Measurements from ENCODE around the gene HOXA13. TPM values are rescaled to one million over a fixed set of nuclear protein-coding genes. Genes with fewer than 3 reads are reported as not detected.

The HOXA13 gene
- total and polyA plus RNA-seq, 10 of the 15 experiments (the other 5 are each of a cell fraction or from before 2014, with no cell fraction given): not detected

GRCh38 chr7:27224983-27225934 is 25.4 kb upstream of the HOXA13 start:
- no peaks in the 10 kb centered on the region for H3K36me3 ChIP-seq (ENCODE audit: control insufficient read depth in 2 of 2, insufficient read depth in 2 of 2, low read length in 1 of 2)
- DNase-seq (ENCODE audit: low read depth, low spot score) (no peak), FAIRE-seq (no peak), ATAC-seq (no peak)
- peaks cover 3 to 9% of the 10 kb centered on the region in 2 experiments for H3K27me3 ChIP-seq (replicated peaks in 1 of 2; ENCODE audit: control insufficient read depth in 2 of 2, insufficient read depth in 2 of 2, low read length in 1 of 2)
- ChIA-PET SMC1A (ENCODE audit: uncharacterized antibody, unreplicated experiment) (no interaction called here), CTCF (interaction anchor here (0.8 kb wide), 1 partner anchor 29 kb away, joined by 3 read pairs; no protein-coding TSS in a partner anchor), POLR2A (no interaction called here), RAD21 (ENCODE audit: unreplicated experiment) (no interaction called here)
- in situ Hi-C loops (cut with MboI): no loop called here
- no peaks in the 10 kb centered on the region for H3K9me3 ChIP-seq (replicated peaks; ENCODE audit: control insufficient read depth, insufficient read depth, low read length)
- no peaks in the 10 kb centered on the region for H3K79me2 ChIP-seq (ENCODE audit: control insufficient read depth, insufficient read depth, low read length)
- no peaks in the 10 kb centered on the region for H4K20me1 ChIP-seq (ENCODE audit: control insufficient read depth, insufficient read depth)
- intact Hi-C loops (cut with micrococcal nuclease; ENCODE audit: unreplicated experiment): no loop called here
- no TSS peak for BruUV-seq (replicated peaks)
- H3K4me3 ChIP-seq: no peak overlapping the region
- H3K4me1 ChIP-seq (ENCODE audit: control insufficient read depth, insufficient read depth, low read length): no peaks in the 10 kb centered on the region
- 33% methylated on average over 59 of the region's 61 CpGs for WGBS (ENCODE audit: insufficient coverage, insufficient replicate concordance, low lambda C conversion rate, missing lambda C conversion rate)
- H3K27ac ChIP-seq (ENCODE audit: control insufficient read depth, insufficient read depth): no peak overlapping the region
- no peak overlapping the region for H2AFZ ChIP-seq (ENCODE audit: control insufficient read depth, low read depth, low read length)
- no peak overlapping the region for H3K4me2 ChIP-seq (ENCODE audit: control insufficient read depth, insufficient read depth)
- no peak overlapping the region for H3K9ac ChIP-seq (ENCODE audit: control insufficient read depth, insufficient read depth, low read length)
- TF ChIP-seq ZBTB11 (CRISPR knock-in tag; IDR thresholded peaks at IDR 0.05) (no peak), HDAC6 (IDR thresholded peaks at IDR 0.05; ENCODE audit: unreplicated experiment) (no peak), TCF3 (IDR thresholded peaks at IDR 0.05; ENCODE audit: borderline replicate concordance, insufficient read depth, low read depth, low read length) (no peak), DPF2 (IDR thresholded peaks at IDR 0.05) (no peak), CUX1 (IDR thresholded peaks at IDR 0.05; ENCODE audit: insufficient replicate concordance, low read depth, low read length) (no peak), BRCA1 (IDR thresholded peaks at IDR 0.05; ENCODE audit: low read depth, low read length) (no peak), SMAD5 (IDR thresholded peaks at IDR 0.05; ENCODE audit: low read depth) (no peak), HCFC1 (IDR thresholded peaks at IDR 0.05; ENCODE audit: low read length) (no peak), SPI1 (IDR thresholded peaks at IDR 0.05; ENCODE audit: borderline replicate concordance, insufficient read depth, low read depth, low read length) (no peak), SREBF1 (IDR thresholded peaks at IDR 0.05; ENCODE audit: low read length) (no peak), BCL3 (IDR thresholded peaks at IDR 0.05; ENCODE audit: borderline replicate concordance, insufficient read depth, low read depth, low read length, poor library complexity, severe bottlenecking) (no peak), PML (IDR thresholded peaks at IDR 0.05; ENCODE audit: low read length) (no peak), NFYA (IDR thresholded peaks at IDR 0.05; ENCODE audit: borderline replicate concordance, low read depth, low read length) (no peak)
